B cell (primary cell): Measurements from ENCODE around the gene MYBPHL. TPM values are rescaled to one million over a fixed set of nuclear protein-coding genes. Genes with fewer than 3 reads are reported as not detected.

Source experiments
- ATAC-seq: fragments of 200-7000 bp; cut with Tn5 transposase; one replicate; pipeline ENCODE4 v1.10.0; 2021; ENCODE audit warnings: low read depth, mild to moderate bottlenecking, moderate number of reproducible peaks, moderate library complexity
- CTCF ChIA-PET: fragments of 350-600 bp; sonication (Branson Sonifier 250); formaldehyde crosslinking; loops from one replicate; lab custom pipeline; 2021; ENCODE audit warnings: antibody characterized with exemption, inconsistent platforms; lab: Charles Lee
- POLR2A ChIA-PET: fragments of 350-600 bp; sonication (Branson Sonifier 250); formaldehyde crosslinking; loops from one replicate; lab custom pipeline; 2021; ENCODE audit warnings: antibody characterized with exemption; lab: Charles Lee
- DNase-seq: peaks from one replicate; pipeline ENCODE4 v3.0.0; 2013
- H2AFZ ChIP-seq: 2 replicates; pipeline ENCODE4 v1.6.1; 2012; ENCODE audit warnings: mild to moderate bottlenecking, low read depth, low read length; ENCODE audit not compliant: insufficient read depth, poor library complexity, severe bottlenecking
- H3K27ac ChIP-seq, 2 donors: 1 replicate in 1 of 2; 2 replicates in 1 of 2; pipeline ENCODE4 v1.5.1; 2012 to 2013; ENCODE audit warnings: low read length in 2 of 2, mild to moderate bottlenecking in 2 of 2, moderate library complexity in 1 of 2
- H3K27me3 ChIP-seq, 4 experiments: fragments of 200-600 bp in 1 of 4; sonication (generic) in 1 of 4; replicated peaks in 1 of 4; 1 replicate in 2 of 4; 2 replicates in 2 of 4; pipeline versions ENCODE4 v1.6.1 to v1.7.0; 2013 to 2016; ENCODE audit warnings: low read length in 3 of 4, mild to moderate bottlenecking in 2 of 4, mixed read lengths in 1 of 4, moderate library complexity in 1 of 4; ENCODE audit not compliant: insufficient read depth in 4 of 4, control insufficient read depth in 3 of 4; ENCODE audit errors: control extremely low read depth in 1 of 4
- H3K36me3 ChIP-seq, 2 experiments: replicated peaks in 1 of 2; 1 replicate in 1 of 2; 2 replicates in 1 of 2; pipeline versions ENCODE4 v1.6.1 to v1.7.1; 2013; ENCODE audit warnings: low read length in 1 of 2; ENCODE audit not compliant: insufficient read depth in 2 of 2, control insufficient read depth in 1 of 2; ENCODE audit errors: control extremely low read depth in 1 of 2, extremely low read depth in 1 of 2
- H3K4me1 ChIP-seq, 2 donors: fragments of 200-600 bp in 1 of 2; sonication (generic) in 1 of 2; 1 replicate in 1 of 2; 2 replicates in 1 of 2; pipeline versions ENCODE4 v1.5.1 to v1.6.1; 2013 to 2017; ENCODE audit warnings: low read length in 2 of 2; ENCODE audit not compliant: control insufficient read depth in 2 of 2, insufficient read depth in 2 of 2
- H3K4me2 ChIP-seq: replicated peaks from 2 replicates; pipeline ENCODE3; 2012; ENCODE audit warnings: mild to moderate bottlenecking, low read depth, low read length; ENCODE audit not compliant: poor library complexity, severe bottlenecking
- H3K4me3 ChIP-seq, 5 experiments: fragments of 200-600 bp in 1 of 5; sonication (generic) in 1 of 5; 1 replicate in 3 of 5; 2 replicates in 2 of 5; pipeline versions ENCODE4 v1.5.1 to v1.7.0; 2011 to 2016; ENCODE audit warnings: low read length in 4 of 5, mild to moderate bottlenecking in 4 of 5, low read depth in 2 of 5, control low read depth in 1 of 5, moderate library complexity in 1 of 5; ENCODE audit not compliant: insufficient read depth in 1 of 5; ENCODE audit errors: control extremely low read depth in 1 of 5, extremely low read depth in 1 of 5
- H3K79me2 ChIP-seq: fragments of 200-600 bp; sonication (generic); one replicate; pipeline ENCODE4 v1.6.0; 2016; ENCODE audit warnings: low read length; ENCODE audit not compliant: control insufficient read depth, insufficient read depth
- H3K9ac ChIP-seq: fragments of 200-600 bp; sonication (generic); 2 replicates; pipeline ENCODE4 v1.6.1; 2017; ENCODE audit warnings: mild to moderate bottlenecking, low read length, moderate library complexity
- H3K9me3 ChIP-seq, 3 donors: one replicate each; pipeline versions ENCODE4 v1.6.1 to v1.7.1; 2013; ENCODE audit warnings: low read length in 2 of 3; ENCODE audit not compliant: control insufficient read depth in 2 of 3, insufficient read depth in 1 of 3; ENCODE audit errors: control extremely low read depth in 1 of 3
- H4K20me1 ChIP-seq: 2 replicates; pipeline ENCODE4 v1.6.0; 2012; ENCODE audit warnings: mild to moderate bottlenecking, low read length; ENCODE audit not compliant: insufficient read depth, control insufficient read depth, poor library complexity, severe bottlenecking
- H3K27ac Mint-ChIP-seq: one replicate; pipeline ENCODE4 v1.8.0; 2021; ENCODE audit warnings: mixed read lengths
- H3K27me3 Mint-ChIP-seq: one replicate; pipeline ENCODE4 v1.8.0; 2021; ENCODE audit warnings: mixed read lengths
- H3K4me1 Mint-ChIP-seq: one replicate; pipeline ENCODE4 v1.8.0; 2021; ENCODE audit warnings: mixed read lengths
- H3K4me3 Mint-ChIP-seq: one replicate; pipeline ENCODE4 v1.8.0; 2021; ENCODE audit warnings: mixed read lengths
- H3K9me3 Mint-ChIP-seq: one replicate; pipeline ENCODE4 v1.8.0; 2022; ENCODE audit warnings: mixed read lengths; ENCODE audit not compliant: insufficient read depth
- EZH2 ChIP-seq: IDR thresholded peaks from 2 replicates; pipeline ENCODE4 v1.6.1; 2012; ENCODE audit warnings: borderline replicate concordance, low read depth, mild to moderate bottlenecking, moderate library complexity, low read length; ENCODE audit not compliant: insufficient read depth, poor library complexity, severe bottlenecking
- WGBS: methylation state at CpG from one replicate; pipeline ENCODE4 v1.1.5; 2013; ENCODE audit warnings: missing lambda C conversion rate; ENCODE audit not compliant: insufficient coverage; 5-methylcytosine and 5-hydroxymethylcytosine counted together
- intact Hi-C: fragments of 100-400 bp; cut with micrococcal nuclease; formaldehyde crosslinking; loops from one replicate; pipeline ENCODE4 v1.10.0; 2022
- polyA plus RNA-seq: library from polyadenylated mRNA; depleted of rRNA; stranded (reverse); fragments of >200 nt; gene quantifications from 2 replicates; pipeline ENCODE4 v1.2.3, GENCODE V29; 2012
- total RNA-seq, 2 donors: library from RNA; stranded (reverse); fragments of 120-200 nt in 1 of 2; gene quantifications; 1 replicate in 1 of 2; 2 replicates in 1 of 2; pipeline versions ENCODE4 v1.2.3 to v1.2.4, GENCODE V29; 2013 to 2022
- TF ChIP-seq, protein P1 (sequence below): fragments of 200-600 bp; IDR thresholded peaks from one replicate; pipeline ENCODE4 v1.8.0; 2022; ENCODE audit warnings: antibody characterized with exemption, mild to moderate bottlenecking

MYBPHL gene
- total and polyA plus RNA-seq, 2 donors (not counting 1 experiment from before 2014, with no cell fraction given), result not detected

DNA sequence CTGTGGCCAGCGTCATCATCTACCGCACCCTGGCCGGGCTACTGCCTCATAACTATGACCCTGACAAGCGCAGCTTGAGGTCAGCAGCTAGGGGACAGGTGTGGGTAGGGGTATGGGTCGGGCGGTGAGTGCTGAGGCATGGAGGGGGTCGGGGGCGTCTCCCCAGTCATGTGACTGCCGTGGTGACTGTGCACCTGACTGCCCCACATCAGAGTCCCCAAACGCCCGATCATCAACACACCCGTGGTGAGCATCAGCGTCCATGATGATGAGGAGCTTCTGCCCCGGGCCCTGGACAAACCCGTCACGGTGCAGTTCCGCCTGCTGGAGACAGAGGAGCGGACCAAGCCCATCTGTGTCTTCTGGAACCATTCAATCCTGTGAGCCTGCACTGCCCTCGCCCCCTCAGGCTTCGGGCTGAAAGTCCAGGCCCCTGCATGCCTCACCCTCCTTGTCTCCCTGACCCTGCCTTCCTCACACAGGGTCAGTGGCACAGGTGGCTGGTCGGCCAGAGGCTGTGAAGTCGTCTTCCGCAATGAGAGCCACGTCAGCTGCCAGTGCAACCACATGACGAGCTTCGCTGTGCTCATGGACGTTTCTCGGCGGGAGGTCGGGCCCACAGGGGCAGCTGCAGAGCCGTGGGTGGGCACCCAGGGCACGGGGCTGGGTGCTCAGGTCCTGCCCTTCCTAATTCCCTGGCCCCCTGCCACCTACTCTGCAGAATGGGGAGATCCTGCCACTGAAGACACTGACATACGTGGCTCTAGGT lies 37.4 kb downstream of the MYBPHL start:
- 96% methylated on average over 33 of the region's 33 CpGs for WGBS
- no peaks in the 10 kb centered on the region for H4K20me1 ChIP-seq
- H3K36me3 ChIP-seq, result no peaks in the 10 kb centered on the region
- no peak for ATAC-seq
- no peaks in the 10 kb centered on the region for H3K9me3 ChIP-seq
- H3K27ac Mint-ChIP-seq, result no peak overlapping the region
- TF ChIP-seq, protein P1, sequence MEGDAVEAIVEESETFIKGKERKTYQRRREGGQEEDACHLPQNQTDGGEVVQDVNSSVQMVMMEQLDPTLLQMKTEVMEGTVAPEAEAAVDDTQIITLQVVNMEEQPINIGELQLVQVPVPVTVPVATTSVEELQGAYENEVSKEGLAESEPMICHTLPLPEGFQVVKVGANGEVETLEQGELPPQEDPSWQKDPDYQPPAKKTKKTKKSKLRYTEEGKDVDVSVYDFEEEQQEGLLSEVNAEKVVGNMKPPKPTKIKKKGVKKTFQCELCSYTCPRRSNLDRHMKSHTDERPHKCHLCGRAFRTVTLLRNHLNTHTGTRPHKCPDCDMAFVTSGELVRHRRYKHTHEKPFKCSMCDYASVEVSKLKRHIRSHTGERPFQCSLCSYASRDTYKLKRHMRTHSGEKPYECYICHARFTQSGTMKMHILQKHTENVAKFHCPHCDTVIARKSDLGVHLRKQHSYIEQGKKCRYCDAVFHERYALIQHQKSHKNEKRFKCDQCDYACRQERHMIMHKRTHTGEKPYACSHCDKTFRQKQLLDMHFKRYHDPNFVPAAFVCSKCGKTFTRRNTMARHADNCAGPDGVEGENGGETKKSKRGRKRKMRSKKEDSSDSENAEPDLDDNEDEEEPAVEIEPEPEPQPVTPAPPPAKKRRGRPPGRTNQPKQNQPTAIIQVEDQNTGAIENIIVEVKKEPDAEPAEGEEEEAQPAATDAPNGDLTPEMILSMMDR, result no peak
- H3K79me2 ChIP-seq, result no peaks in the 10 kb centered on the region
- no peak overlapping the region for H2AFZ ChIP-seq
- H3K27ac ChIP-seq, result no peak overlapping the region
- H3K27me3 Mint-ChIP-seq, result no peaks in the 10 kb centered on the region
- intact Hi-C loops, result no loop called here
- H3K27me3 ChIP-seq, result peaks cover 0 to 2% (median 0%) of the 10 kb centered on the region in 4 experiments
- ChIA-PET CTCF (interaction anchor here (0.9 to 2.6 kb wide), 2 partner anchors 9 to 130 kb away, joined by 3 to 9 read pairs; partner anchors contain the start of gene SORT1), POLR2A (no interaction called here)
- no peak overlapping the region for H3K4me3 ChIP-seq
- H3K9me3 Mint-ChIP-seq, result no peaks in the 10 kb centered on the region
- H3K4me2 ChIP-seq, result no peak overlapping the region
- H3K9ac ChIP-seq, result no peak overlapping the region
- H3K4me1 Mint-ChIP-seq, result no peaks in the 10 kb centered on the region
- H3K4me3 Mint-ChIP-seq, result no peak overlapping the region
- no peaks in the 10 kb centered on the region for H3K4me1 ChIP-seq
- no peak for DNase-seq

DNA sequence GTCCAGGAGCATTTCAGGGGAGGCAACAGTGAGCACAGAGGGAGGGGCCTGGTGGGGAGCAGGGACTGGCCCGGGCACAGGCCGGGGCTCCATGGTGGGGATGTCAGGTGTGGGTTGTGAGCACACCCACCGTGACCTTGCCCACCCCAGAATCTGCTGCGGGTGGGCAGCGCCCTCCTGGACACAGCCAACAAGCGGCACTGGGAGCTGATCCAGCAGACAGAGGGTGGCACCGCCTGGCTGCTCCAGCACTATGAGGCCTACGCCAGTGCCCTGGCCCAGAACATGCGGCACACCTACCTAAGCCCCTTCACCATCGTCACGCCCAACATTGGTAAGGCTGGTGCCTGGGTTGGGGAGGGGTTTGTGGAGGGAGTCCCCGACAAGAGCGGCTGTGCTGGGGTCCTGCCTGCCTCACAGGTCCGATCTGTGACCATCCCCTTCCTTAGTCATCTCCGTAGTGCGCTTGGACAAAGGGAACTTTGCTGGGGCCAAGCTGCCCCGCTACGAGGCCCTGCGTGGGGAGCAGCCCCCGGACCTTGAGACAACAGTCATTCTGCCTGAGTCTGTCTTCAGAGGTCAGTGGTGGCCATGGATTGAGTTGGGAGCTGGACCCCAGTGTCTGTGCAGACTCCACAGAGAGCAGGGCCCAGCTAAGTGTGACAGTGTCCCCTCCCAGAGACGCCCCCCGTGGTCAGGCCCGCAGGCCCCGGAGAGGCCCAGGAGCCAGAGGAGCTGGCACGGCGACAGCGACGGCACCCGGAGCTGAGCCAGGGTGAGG lies 38.2 kb downstream of the MYBPHL start:
- POLR2A ChIA-PET, result no interaction called here
- CTCF ChIA-PET, result interaction anchor here (0.9 to 2.6 kb wide), 3 partner anchors 10 to 261 kb away, joined by 3 to 9 read pairs (median 3); partner anchors contain the start of gene SORT1
- intact Hi-C loops, result no loop called here

More for the DNA sequence above, 38.2 kb downstream of the MYBPHL start:
- Histone ChIP-seq H3K79me2 (no peaks in the 10 kb centered on the region), H3K4me1 (no peaks in the 10 kb centered on the region), H3K27me3 (no peaks in the 10 kb centered on the region), H3K4me3 (no peak overlapping the region), H3K27ac (no peak overlapping the region), H2AFZ (no peak overlapping the region), H3K36me3 (no peaks in the 10 kb centered on the region), H3K9me3 (no peaks in the 10 kb centered on the region), H4K20me1 (no peaks in the 10 kb centered on the region), H3K4me2 (no peak overlapping the region), H3K9ac (no peak overlapping the region)
- DNase-seq (no peak), ATAC-seq (no peak)
- H3K27ac Mint-ChIP-seq, result no peak overlapping the region
- no peak overlapping the region for H3K4me3 Mint-ChIP-seq
- peaks cover 2% of the 10 kb centered on the region for H3K27me3 Mint-ChIP-seq
- TF ChIP-seq, protein P1, result no peak
- TF ChIP-seq EZH2, result no peak
- WGBS, result 96% methylated on average over 25 of the region's 29 CpGs
- peaks cover 2% of the 10 kb centered on the region for H3K4me1 Mint-ChIP-seq
- H3K9me3 Mint-ChIP-seq, result no peaks in the 10 kb centered on the region
